Parathyroid adenoma (tissue), 2 donors: ENCODE results near the gene SMCO3.

Source experiments
- H2AFZ ChIP-seq: fragments of 300-600 bp; sonication (generic); one replicate; pipeline ENCODE4 v1.7.0; 2017; ENCODE audit warnings: antibody characterized with exemption, mild to moderate bottlenecking
- H3K27ac ChIP-seq: fragments of 300-600 bp; sonication (generic); one replicate; pipeline ENCODE4 v1.7.0; 2017
- H3K27me3 ChIP-seq: fragments of 300-600 bp; sonication (generic); one replicate; pipeline ENCODE4 v1.7.0; 2017; ENCODE audit warnings: low read length; ENCODE audit not compliant: control insufficient read depth, insufficient read depth
- H3K36me3 ChIP-seq: fragments of 300-600 bp; sonication (generic); one replicate; pipeline ENCODE4 v1.7.0; 2017; ENCODE audit warnings: low read length; ENCODE audit not compliant: control insufficient read depth, insufficient read depth
- H3K4me1 ChIP-seq: fragments of 300-600 bp; sonication (generic); one replicate; pipeline ENCODE4 v1.7.0; 2017; ENCODE audit warnings: control low read depth
- H3K4me2 ChIP-seq: fragments of 300-600 bp; sonication (generic); one replicate; pipeline ENCODE4 v1.7.0; 2017; ENCODE audit warnings: low read length
- H3K4me3 ChIP-seq: fragments of 300-600 bp; sonication (generic); one replicate; pipeline ENCODE4 v1.7.0; 2017; ENCODE audit warnings: low read depth, low read length
- H3K79me2 ChIP-seq: fragments of 300-600 bp; sonication (generic); one replicate; pipeline ENCODE4 v1.7.0; 2017; ENCODE audit warnings: control low read depth
- H3K9ac ChIP-seq: fragments of 300-600 bp; sonication (generic); one replicate; pipeline ENCODE4 v1.7.0; 2017; ENCODE audit warnings: mild to moderate bottlenecking
- H3K9me3 ChIP-seq: fragments of 300-600 bp; sonication (generic); one replicate; pipeline ENCODE4 v1.7.0; 2017; ENCODE audit warnings: low read length; ENCODE audit not compliant: control insufficient read depth
- TF ChIP-seq, protein P1 (sequence below): fragments of 300-600 bp; sonication (generic); IDR thresholded peaks from one replicate; pipeline ENCODE4 v1.7.0; 2017; ENCODE audit warnings: antibody characterized with exemption, mild to moderate bottlenecking
- donor health status: primary hyperparathyroidism.

The SMCO3 gene

DNA sequence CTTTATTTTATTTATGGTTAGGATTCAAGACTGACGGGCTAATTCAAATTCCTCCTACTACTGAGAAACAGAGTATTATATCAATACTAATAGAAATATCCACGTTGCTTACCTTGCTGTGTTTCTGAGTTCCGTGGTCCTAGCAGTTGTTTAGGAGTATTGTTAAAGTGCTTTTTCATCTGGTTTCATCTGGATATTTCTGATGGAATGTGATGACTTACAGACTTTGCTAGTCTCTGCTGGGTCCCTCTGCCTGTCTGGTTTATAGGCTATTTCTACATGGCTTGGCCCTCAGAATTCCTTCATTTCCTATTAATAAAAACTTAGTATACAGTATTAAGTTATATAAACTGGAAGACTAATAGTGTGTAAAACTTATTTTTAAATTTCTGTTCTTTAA, at the start of gene SMCO3:
Gene SMCO3, minus strand, starts transcription at position 169 of the 400 bp plus-strand sequence. CDS start 7,502 bp downstream, outside the sequence.
- H3K79me2 ChIP-seq: no peaks in the 10 kb centered on the region
- no peaks in the 10 kb centered on the region for H3K36me3 ChIP-seq
- H3K27ac ChIP-seq: no peak within 1 kb of the TSS
- TF ChIP-seq, protein P1, sequence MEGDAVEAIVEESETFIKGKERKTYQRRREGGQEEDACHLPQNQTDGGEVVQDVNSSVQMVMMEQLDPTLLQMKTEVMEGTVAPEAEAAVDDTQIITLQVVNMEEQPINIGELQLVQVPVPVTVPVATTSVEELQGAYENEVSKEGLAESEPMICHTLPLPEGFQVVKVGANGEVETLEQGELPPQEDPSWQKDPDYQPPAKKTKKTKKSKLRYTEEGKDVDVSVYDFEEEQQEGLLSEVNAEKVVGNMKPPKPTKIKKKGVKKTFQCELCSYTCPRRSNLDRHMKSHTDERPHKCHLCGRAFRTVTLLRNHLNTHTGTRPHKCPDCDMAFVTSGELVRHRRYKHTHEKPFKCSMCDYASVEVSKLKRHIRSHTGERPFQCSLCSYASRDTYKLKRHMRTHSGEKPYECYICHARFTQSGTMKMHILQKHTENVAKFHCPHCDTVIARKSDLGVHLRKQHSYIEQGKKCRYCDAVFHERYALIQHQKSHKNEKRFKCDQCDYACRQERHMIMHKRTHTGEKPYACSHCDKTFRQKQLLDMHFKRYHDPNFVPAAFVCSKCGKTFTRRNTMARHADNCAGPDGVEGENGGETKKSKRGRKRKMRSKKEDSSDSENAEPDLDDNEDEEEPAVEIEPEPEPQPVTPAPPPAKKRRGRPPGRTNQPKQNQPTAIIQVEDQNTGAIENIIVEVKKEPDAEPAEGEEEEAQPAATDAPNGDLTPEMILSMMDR: no peak
- no peak within 1 kb of the TSS for H3K9ac ChIP-seq
- no peak within 1 kb of the TSS for H3K4me3 ChIP-seq
- no peak within 1 kb of the TSS for H3K4me2 ChIP-seq
- no peaks in the 10 kb centered on the region for H3K27me3 ChIP-seq
- no peak within 1 kb of the TSS for H2AFZ ChIP-seq
- no peaks in the 10 kb centered on the region for H3K4me1 ChIP-seq
- no peaks in the 10 kb centered on the region for H3K9me3 ChIP-seq

DNA sequence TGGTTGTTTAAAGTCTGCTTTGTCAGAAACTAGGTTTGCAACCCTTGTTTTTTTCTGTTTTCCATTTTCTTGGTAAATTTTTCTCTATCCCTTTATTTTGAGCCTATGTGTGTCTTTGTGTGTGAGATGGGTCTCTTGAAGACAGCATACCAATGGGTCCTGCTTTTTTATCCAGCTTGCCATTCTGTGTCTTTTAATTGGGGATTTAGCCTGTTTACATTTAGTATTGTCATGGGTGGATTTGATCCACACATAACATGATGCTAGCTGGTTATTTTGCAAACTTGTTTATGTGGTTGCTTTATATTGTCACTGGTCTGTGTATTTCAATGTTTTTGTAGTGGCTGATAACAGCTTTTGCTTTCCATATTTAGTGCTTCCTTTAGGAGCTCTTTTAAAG, 46.5 kb upstream of the SMCO3 start:
- H2AFZ ChIP-seq: no peak overlapping the region
- no peak overlapping the region for H3K27ac ChIP-seq
- no peak overlapping the region for H3K9ac ChIP-seq
- H3K4me1 ChIP-seq: no peaks in the 10 kb centered on the region
- H3K27me3 ChIP-seq: no peaks in the 10 kb centered on the region
- no peaks in the 10 kb centered on the region for H3K9me3 ChIP-seq
- H3K4me3 ChIP-seq: no peak overlapping the region
- H3K4me2 ChIP-seq: no peak overlapping the region
- H3K36me3 ChIP-seq: no peaks in the 10 kb centered on the region
- TF ChIP-seq, protein P1: no peak
- H3K79me2 ChIP-seq: no peaks in the 10 kb centered on the region

DNA sequence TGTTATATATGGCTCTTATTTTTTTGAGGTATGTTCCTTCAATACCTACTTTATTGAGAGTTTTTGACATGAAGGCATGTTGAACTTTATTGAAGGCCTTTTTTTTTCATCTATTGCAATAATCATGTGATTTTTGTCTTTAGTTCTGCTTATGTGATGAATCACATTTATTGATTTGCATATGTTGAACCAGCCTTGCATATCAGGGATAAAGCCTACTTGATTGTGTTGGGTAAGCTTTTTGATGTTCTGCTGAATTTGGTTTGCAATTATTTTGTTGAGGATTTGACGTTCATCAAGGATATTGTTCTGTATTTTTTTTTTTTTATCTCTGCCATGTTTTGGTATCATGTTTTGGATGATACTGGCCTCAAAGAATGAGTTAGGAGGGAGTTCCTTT, 44.5 kb upstream of the SMCO3 start:
- Histone ChIP-seq H3K4me3 (no peak overlapping the region), H3K27ac (no peak overlapping the region), H3K79me2 (no peaks in the 10 kb centered on the region), H3K9me3 (no peaks in the 10 kb centered on the region), H2AFZ (no peak overlapping the region), H3K27me3 (no peaks in the 10 kb centered on the region), H3K9ac (no peak overlapping the region), H3K36me3 (no peaks in the 10 kb centered on the region), H3K4me2 (no peak overlapping the region), H3K4me1 (no peaks in the 10 kb centered on the region)
- TF ChIP-seq, protein P1: no peak

DNA sequence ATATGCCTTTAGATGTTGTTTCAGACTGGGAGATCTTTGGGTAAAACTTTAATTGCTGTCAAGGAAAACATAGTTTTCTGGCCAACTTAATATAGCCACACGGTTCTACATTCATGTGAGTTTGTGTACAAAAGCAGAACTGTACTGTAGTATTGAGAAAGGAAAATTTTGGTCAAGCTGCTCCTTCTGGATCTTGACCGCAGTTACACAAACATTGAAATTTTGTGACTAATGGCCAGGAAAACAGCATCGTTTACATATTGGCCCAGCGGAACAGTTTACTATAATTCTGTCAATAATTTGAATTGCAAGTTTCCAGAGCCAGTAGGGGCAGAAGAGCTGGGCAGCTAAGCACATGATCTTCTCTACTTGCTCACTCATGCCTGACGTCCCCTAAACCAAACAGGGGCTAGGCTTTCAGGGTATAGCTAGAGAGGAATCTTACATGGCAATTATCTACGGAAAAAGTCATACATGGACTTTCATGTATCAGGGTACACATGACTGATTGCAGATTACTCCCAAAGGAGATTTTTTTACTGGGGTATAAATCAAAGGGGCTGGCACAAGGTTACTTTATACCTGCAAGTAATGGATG, 40.7 kb upstream of the SMCO3 start:
- no peaks in the 10 kb centered on the region for H3K36me3 ChIP-seq
- no peak overlapping the region for H3K9ac ChIP-seq
- no peaks in the 10 kb centered on the region for H3K27me3 ChIP-seq
- H3K79me2 ChIP-seq: no peaks in the 10 kb centered on the region
- H3K9me3 ChIP-seq: no peaks in the 10 kb centered on the region
- H3K27ac ChIP-seq: no peak overlapping the region
- H3K4me1 ChIP-seq: no peaks in the 10 kb centered on the region
- H3K4me3 ChIP-seq: no peak overlapping the region
- TF ChIP-seq, protein P1: no peak
- H2AFZ ChIP-seq: no peak overlapping the region
- H3K4me2 ChIP-seq: no peak overlapping the region

DNA sequence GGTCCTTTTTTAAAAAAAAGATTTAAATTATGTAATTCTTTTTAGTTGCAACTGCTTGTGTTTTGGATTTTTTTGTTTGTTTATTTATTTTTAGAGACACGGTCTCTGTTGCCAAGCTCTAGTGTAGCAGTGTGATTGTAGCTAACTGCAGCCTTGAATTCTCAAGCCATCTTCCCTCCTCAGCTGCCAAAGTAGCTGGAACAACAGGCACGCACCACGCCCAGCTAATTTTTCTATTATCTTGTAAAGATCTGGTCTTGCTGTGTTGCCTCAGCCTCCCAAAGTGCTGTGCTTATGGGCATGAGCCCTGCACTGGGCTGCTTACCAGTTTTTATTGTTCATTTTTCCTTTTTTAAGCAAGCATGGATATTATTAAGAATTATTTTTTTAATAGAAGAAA, 40.0 kb upstream of the SMCO3 start:
- H3K79me2 ChIP-seq: no peaks in the 10 kb centered on the region
- no peak overlapping the region for H2AFZ ChIP-seq
- no peak overlapping the region for H3K4me2 ChIP-seq
- H3K27ac ChIP-seq: no peak overlapping the region
- no peak overlapping the region for H3K4me3 ChIP-seq
- H3K27me3 ChIP-seq: no peaks in the 10 kb centered on the region
- TF ChIP-seq, protein P1: no peak
- H3K9ac ChIP-seq: no peak overlapping the region
- no peaks in the 10 kb centered on the region for H3K36me3 ChIP-seq
- no peaks in the 10 kb centered on the region for H3K4me1 ChIP-seq
- no peaks in the 10 kb centered on the region for H3K9me3 ChIP-seq
